Activated CD4-positive, alpha-beta T cell treated with anti-CD3 and anti-CD28 coated beads for 24 hours (primary cell): ENCODE results near the gene ATG4D.

ENCODE experiments used
- DNase-seq, 2 donors: peaks; one replicate each; pipeline ENCODE4 v3.0.0-alpha.2; 2020; ENCODE audit warnings: low read depth in 2 of 2

The ATG4D gene

GRCh38 chr19:10543420-10544241, at the start of gene ATG4D:
ATG4D (plus strand) TSS chr19:10543904; CDS start chr19:10544091, 187 bp downstream.
- peak; percentile 66 to 75 for DNase-seq

- no peak for DNase-seq
Measured at GRCh38 chr19:10497371-10497770, 46.3 kb upstream of the ATG4D start.

- DNase-seq: no peak
Measured at GRCh38 chr19:10499550-10500246, 44.0 kb upstream of the ATG4D start.

- DNase-seq: no peak
Measured at GRCh38 chr19:10500247-10500592, 43.5 kb upstream of the ATG4D start.

GRCh38 chr19:10501971-10502523, 41.7 kb upstream of the ATG4D start:
- peak; percentile 21 to 31 for DNase-seq

GRCh38 chr19:10502524-10503001, 41.1 kb upstream of the ATG4D start:
- DNase-seq: peak; percentile 83 to 87

- DNase-seq: peak in 1 of 2 donors; percentile 28
Measured at GRCh38 chr19:10503002-10503789, 40.5 kb upstream of the ATG4D start, which contains the start of gene KEAP1. KEAP1 (minus strand) TSS chr19:10503356; CDS start chr19:10500033, 3,323 bp downstream.

- DNase-seq: peak; percentile 85 to 86
Measured at GRCh38 chr19:10505583-10506229, 38.0 kb upstream of the ATG4D start.

- no peak for DNase-seq
Measured at GRCh38 chr19:10508036-10508435, 35.7 kb upstream of the ATG4D start.

- DNase-seq: no peak
Measured at GRCh38 chr19:10508707-10509106, 35.0 kb upstream of the ATG4D start.

GRCh38 chr19:10510301-10510802, 33.4 kb upstream of the ATG4D start:
- peak; percentile 35 to 50 for DNase-seq

GRCh38 chr19:10513223-10513622, 30.5 kb upstream of the ATG4D start:
- DNase-seq: no peak

- no peak for DNase-seq
Measured at GRCh38 chr19:10514211-10515145, 29.2 kb upstream of the ATG4D start.

- no peak for DNase-seq
Measured at GRCh38 chr19:10516064-10516385, 27.7 kb upstream of the ATG4D start.

GRCh38 chr19:10516671-10517286, 26.9 kb upstream of the ATG4D start:
- no peak for DNase-seq

- no peak for DNase-seq
Measured at GRCh38 chr19:10517361-10517759, 26.3 kb upstream of the ATG4D start, which contains the start of gene S1PR5. S1PR5 (minus strand) TSS chr19:10517447; CDS start chr19:10515011, 2,436 bp downstream.

GRCh38 chr19:10517760-10518443, 25.8 kb upstream of the ATG4D start:
- DNase-seq: no peak

GRCh38 chr19:10518444-10519361, 25.0 kb upstream of the ATG4D start:
- no peak for DNase-seq
